A673 (cell line): Measurements from ENCODE around the gene MRPL48.

Experiments used
- EZH2 ChIP-seq: fragments of 200-600 bp; sonication (generic); IDR thresholded peaks from 2 replicates; pipeline ENCODE4 v1.6.1; 2017; ENCODE audit warnings: borderline replicate concordance, low read depth, mild to moderate bottlenecking, mixed read lengths, antibody characterized with exemption, low read length; ENCODE audit not compliant: poor library complexity, severe bottlenecking
- TF ChIP-seq, protein P1 (sequence below): fragments of 300-800, 200-600 bp; sonication (generic); conservative IDR thresholded peaks from 2 replicates; pipeline ENCODE4 v1.5.1; 2017; ENCODE audit warnings: low read depth, mild to moderate bottlenecking, antibody characterized with exemption, low read length, moderate library complexity, mixed read lengths

DNA sequence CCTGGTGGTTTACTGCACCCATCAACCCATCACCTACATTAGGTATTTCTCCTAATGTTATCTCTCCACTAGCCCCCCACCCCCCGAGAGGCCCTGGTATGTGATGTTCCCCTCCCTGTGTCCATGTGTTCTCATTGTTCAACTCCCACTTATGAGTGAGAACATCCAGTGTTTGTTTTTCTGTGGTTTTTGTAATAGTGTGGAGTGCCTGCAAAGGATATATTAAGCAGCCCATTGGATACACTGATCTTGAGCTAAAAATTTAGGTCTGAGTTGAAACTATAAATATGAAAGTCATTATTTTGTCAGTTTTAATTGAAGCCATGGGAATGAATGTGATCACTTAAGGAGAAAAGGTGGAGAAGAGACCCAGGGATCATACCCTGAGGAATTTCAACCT is 23.0 kb downstream of the MRPL48 start:
- no peak for TF ChIP-seq EZH2
- TF ChIP-seq, protein P1, sequence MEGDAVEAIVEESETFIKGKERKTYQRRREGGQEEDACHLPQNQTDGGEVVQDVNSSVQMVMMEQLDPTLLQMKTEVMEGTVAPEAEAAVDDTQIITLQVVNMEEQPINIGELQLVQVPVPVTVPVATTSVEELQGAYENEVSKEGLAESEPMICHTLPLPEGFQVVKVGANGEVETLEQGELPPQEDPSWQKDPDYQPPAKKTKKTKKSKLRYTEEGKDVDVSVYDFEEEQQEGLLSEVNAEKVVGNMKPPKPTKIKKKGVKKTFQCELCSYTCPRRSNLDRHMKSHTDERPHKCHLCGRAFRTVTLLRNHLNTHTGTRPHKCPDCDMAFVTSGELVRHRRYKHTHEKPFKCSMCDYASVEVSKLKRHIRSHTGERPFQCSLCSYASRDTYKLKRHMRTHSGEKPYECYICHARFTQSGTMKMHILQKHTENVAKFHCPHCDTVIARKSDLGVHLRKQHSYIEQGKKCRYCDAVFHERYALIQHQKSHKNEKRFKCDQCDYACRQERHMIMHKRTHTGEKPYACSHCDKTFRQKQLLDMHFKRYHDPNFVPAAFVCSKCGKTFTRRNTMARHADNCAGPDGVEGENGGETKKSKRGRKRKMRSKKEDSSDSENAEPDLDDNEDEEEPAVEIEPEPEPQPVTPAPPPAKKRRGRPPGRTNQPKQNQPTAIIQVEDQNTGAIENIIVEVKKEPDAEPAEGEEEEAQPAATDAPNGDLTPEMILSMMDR, result no peak
